Adrenal gland (tissue), 12 donors: ENCODE measurements around the gene JAKMIP2. TPM values are rescaled to one million over a fixed set of nuclear protein-coding genes. Genes with fewer than 3 reads are reported as not detected.
"Not testable (repeated sequence)": the region's sequence is repeated elsewhere in the genome, so short reads cannot be mapped to it uniquely, and the experiment has no call there.

ENCODE experiments used
- DNase-seq, 7 donors: peaks; one replicate each; pipeline ENCODE4 v3.0.0-alpha.2; 2019 to 2020
- H3K27ac ChIP-seq, 5 donors: fragments of 200-600 bp; sonication (generic) in 4 of 5; 1 replicate in 3 of 5; 2 replicates in 2 of 5; pipeline versions ENCODE4 v1.5.1 to v1.8.0; 2016 to 2020; ENCODE audit warnings: mild to moderate bottlenecking in 1 of 5
- H3K27me3 ChIP-seq: fragments of 200-600 bp; 2 replicates; pipeline ENCODE4 v1.8.0; 2021
- H3K36me3 ChIP-seq, 2 donors: fragments of 200-600 bp; replicated peaks in 1 of 2; 1 replicate in 1 of 2; 2 replicates in 1 of 2; pipeline versions ENCODE4 v1.5.1 to v1.8.0; 2018 to 2022
- H3K4me1 ChIP-seq, 2 donors: fragments of 200-600 bp; replicated peaks in 1 of 2; 1 replicate in 1 of 2; 2 replicates in 1 of 2; pipeline versions ENCODE4 v1.5.1 to v1.8.0; 2018 to 2021
- H3K4me3 ChIP-seq, 4 donors: fragments of 200-600 bp; sonication (generic) in 3 of 4; one replicate each; pipeline ENCODE4 v1.5.1; 2016 to 2018
- H3K9me3 ChIP-seq, 3 donors: fragments of 200-600 bp; sonication (generic) in 1 of 3; replicated peaks in 1 of 3; 1 replicate in 2 of 3; 2 replicates in 1 of 3; pipeline versions ENCODE4 v1.5.1 to v1.8.0; 2016 to 2021
- CTCF ChIP-seq, 6 experiments: fragments of 450-650 bp in 4 of 6; fragments of 200-600 bp in 2 of 6; sonication (generic) in 1 of 6; IDR thresholded peaks; 1 replicate in 5 of 6; 2 replicates in 1 of 6; pipeline versions ENCODE4 v1.5.1 to v1.8.0; 2016 to 2021; ENCODE audit warnings: antibody characterized with exemption in 6 of 6, mild to moderate bottlenecking in 2 of 6, moderate library complexity in 1 of 6
- POLR2A ChIP-seq, 2 donors: fragments of 450-650 bp; IDR thresholded peaks; one replicate each; pipeline ENCODE4 v1.6.1; 2017; ENCODE audit warnings: antibody characterized with exemption in 2 of 2, mild to moderate bottlenecking in 2 of 2, moderate library complexity in 1 of 2
- WGBS, 4 donors: extraction: QIAGEN DNeasy Blood & Tissue Kit in 2 of 4; methylation state at CpG; one replicate each; pipeline versions ENCODE4 v1.1.5 to v1.1.7; 2013 to 2017; 5-methylcytosine and 5-hydroxymethylcytosine counted together
- intact Hi-C, 2 donors: fragments of 100-400 bp; cut with DNase I; formaldehyde crosslinking; loops; one replicate each; pipeline versions ENCODE4 v1.14.1 to v1.15.0; 2022 to 2023
- polyA plus RNA-seq, 3 donors: library from polyadenylated mRNA; stranded (reverse); fragments of 200-250 nt in 2 of 3; fragments of 350-450 nt in 1 of 3; fragmentation: Illumina TruSeq in 1 of 3; extraction: RNeasy Lipid Tissue Mini Kit (QIAGEN cat#74804) in 1 of 3; gene quantifications; one replicate each; pipeline ENCODE4 v1.2.3, GENCODE V29; 2013 to 2014
- total RNA-seq, 9 donors: library from RNA; depleted of rRNA in 4 of 9; stranded (reverse); fragments of >200 nt in 4 of 9; fragments of 120-200 nt in 1 of 9; fragmentation: NEBNext Ultra II Directional in 1 of 9; extraction: Animal tissue kit (Norgen Biotek cat#: 25700) in 1 of 9; gene quantifications; one replicate each; pipeline versions ENCODE4 v1.1.0 to v1.2.4, GENCODE V29; 2013 to 2023
- donor health status: healthy with polysubstance abuse.
- donor health status: Bipolar disorder and iron deficiency.
- donor health status: DM: yes; HTN: yes; CAD: no.
- donor health status: DM: no; HTN: no; CAD: no.
- donor health status: DM: no; HTN: no; CAD: no.
- donor health status: DM: yes; HTN: yes; CAD: no.

JAKMIP2 gene
- total and polyA plus RNA-seq, 12 donors, result 0.71 to 56.8 (median 4.0) TPM

- Histone ChIP-seq H3K4me1 (peaks cover 0 to 4% of the 10 kb centered on the region in 2 donors), H3K36me3 (no peaks in the 10 kb centered on the region), H3K27ac (no peak overlapping the region), H3K4me3 (no peak overlapping the region), H3K27me3 (no peaks in the 10 kb centered on the region), H3K9me3 (no peaks in the 10 kb centered on the region)
- intact Hi-C loops, result no loop called here
- DNase-seq, result no peak
- 72 to 79% (median 78%) methylated on average over 7 of the region's 7 CpGs for WGBS, 4 donors
- no peak for TF ChIP-seq CTCF (IDR thresholded peaks at IDR 0.05)
- TF ChIP-seq POLR2A (IDR thresholded peaks at IDR 0.05), result no peak
These were observed 227.4 kb downstream of the JAKMIP2 start for GRCh38 chr5:147555176-147555575.

- no peak for DNase-seq
- Histone ChIP-seq H3K27ac (peak overlapping the region in 1 of 5 donors; percentile 31), H3K4me3 (no peak overlapping the region), H3K9me3 (no peaks in the 10 kb centered on the region), H3K4me1 (peaks cover 0 to 4% of the 10 kb centered on the region in 2 donors), H3K36me3 (no peaks in the 10 kb centered on the region), H3K27me3 (no peaks in the 10 kb centered on the region)
- no peak for TF ChIP-seq POLR2A (IDR thresholded peaks at IDR 0.05)
- TF ChIP-seq CTCF (IDR thresholded peaks at IDR 0.05), result no peak
- intact Hi-C loops, result no loop called here
- WGBS, 4 donors, result 47 to 58% (median 52%) methylated on average over 7 of the region's 7 CpGs
These were observed 228.2 kb downstream of the JAKMIP2 start for GRCh38 chr5:147554261-147554817.

- H3K27me3 ChIP-seq, H3K4me1 ChIP-seq, DNase-seq, H3K4me3 ChIP-seq, intact Hi-C loops, H3K9me3 ChIP-seq, H3K36me3 ChIP-seq: not testable (repeated sequence)
- H3K27ac ChIP-seq, result peak overlapping the region in 1 of 5 donors; percentile 31
- 66 to 78% (median 75%) methylated on average over 5 of the region's 5 CpGs for WGBS, 4 donors
These were observed 228.7 kb downstream of the JAKMIP2 start for GRCh38 chr5:147553817-147554216.

- intact Hi-C loops, result no loop called here
- H3K9me3 ChIP-seq, result no peaks in the 10 kb centered on the region
- H3K27me3 ChIP-seq, result no peaks in the 10 kb centered on the region
- H3K36me3 ChIP-seq, result no peaks in the 10 kb centered on the region
- no peak for DNase-seq
- H3K4me3 ChIP-seq, result no peak overlapping the region
- no peaks in the 10 kb centered on the region for H3K4me1 ChIP-seq
- 76 to 84% (median 78%) methylated on average over 4 of the region's 4 CpGs for WGBS, 4 donors
- H3K27ac ChIP-seq, result no peak overlapping the region
- TF ChIP-seq POLR2A (IDR thresholded peaks at IDR 0.05) (no peak), CTCF (IDR thresholded peaks at IDR 0.05) (no peak)
These were observed 229.6 kb downstream of the JAKMIP2 start for GRCh38 chr5:147552897-147553296.

- H3K9me3 ChIP-seq, result no peaks in the 10 kb centered on the region
- no peaks in the 10 kb centered on the region for H3K36me3 ChIP-seq
- H3K4me1 ChIP-seq, result no peaks in the 10 kb centered on the region
- no peak for DNase-seq
- H3K27ac ChIP-seq, result no peak overlapping the region
- TF ChIP-seq CTCF (IDR thresholded peaks at IDR 0.05) (no peak), POLR2A (IDR thresholded peaks at IDR 0.05) (no peak)
- no peaks in the 10 kb centered on the region for H3K27me3 ChIP-seq
- intact Hi-C loops, result no loop called here
- 33 to 77% (median 68%) methylated on average over 1 of the region's 1 CpG for WGBS, 4 donors
- no peak overlapping the region for H3K4me3 ChIP-seq
These were observed 230.9 kb downstream of the JAKMIP2 start for GRCh38 chr5:147551677-147552076.
